EL (cell line): Measurements from ENCODE around the gene TAB2.
"Not testable (repeated sequence)": the region's sequence is repeated elsewhere in the genome, so short reads cannot be mapped to it uniquely, and the experiment has no call there.

Experiments used
- DNase-seq: peaks from one replicate; pipeline ENCODE4 v3.0.0-alpha.2; 2016

The TAB2 gene

DNA sequence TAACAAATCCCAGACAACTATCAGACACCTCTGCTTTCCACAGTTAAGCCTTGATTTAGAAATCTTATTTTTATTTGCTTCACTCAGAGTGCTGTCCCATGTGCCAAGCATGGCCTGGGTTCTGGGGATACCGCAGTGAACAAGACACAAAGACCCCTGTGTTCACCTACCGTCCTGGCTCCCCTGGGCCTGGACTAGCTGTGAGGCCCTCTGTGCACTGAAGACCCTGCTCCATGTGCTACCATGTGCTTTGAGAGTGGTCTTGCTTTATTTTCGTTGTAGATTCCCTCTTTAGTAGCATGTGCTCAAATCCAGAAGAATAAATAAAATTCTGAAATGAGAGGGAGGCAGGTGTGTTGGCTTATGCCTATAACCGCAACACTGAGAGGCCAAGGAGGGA is 105.1 kb downstream of the TAB2 start:
- DNase-seq, result no peak

GRCh38 chr6:149423964-149424440 is 106.5 kb downstream of the TAB2 start:
- no peak for DNase-seq

DNA sequence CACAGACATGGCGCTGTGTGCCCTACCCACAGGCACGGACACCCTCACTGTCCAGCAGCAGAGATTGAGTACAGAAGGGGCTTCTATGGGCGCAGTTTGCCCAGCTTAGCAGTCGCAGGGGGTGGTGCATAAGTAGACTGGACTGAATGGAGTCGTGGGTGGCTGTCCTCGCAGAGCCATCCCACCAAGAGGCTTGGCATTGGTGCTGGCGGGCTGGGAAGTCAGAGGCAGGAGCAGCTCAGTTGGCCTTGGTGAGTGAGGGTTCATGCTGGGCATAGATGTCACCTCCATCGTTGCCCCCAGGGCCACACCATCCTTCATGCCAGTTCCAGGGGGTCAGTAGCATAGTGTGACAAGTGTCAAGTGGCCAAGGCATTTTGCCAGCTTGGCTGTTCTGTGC is 107.7 kb downstream of the TAB2 start:
- DNase-seq, result no peak

GRCh38 chr6:149425754-149426153 is 108.2 kb downstream of the TAB2 start:
- no peak for DNase-seq

GRCh38 chr6:149428606-149429005 is 111.1 kb downstream of the TAB2 start:
- DNase-seq, result no peak

- DNase-seq, result no peak
Observed at GRCh38 chr6:149429427-149430360, 112.2 kb downstream of the TAB2 start.

DNA sequence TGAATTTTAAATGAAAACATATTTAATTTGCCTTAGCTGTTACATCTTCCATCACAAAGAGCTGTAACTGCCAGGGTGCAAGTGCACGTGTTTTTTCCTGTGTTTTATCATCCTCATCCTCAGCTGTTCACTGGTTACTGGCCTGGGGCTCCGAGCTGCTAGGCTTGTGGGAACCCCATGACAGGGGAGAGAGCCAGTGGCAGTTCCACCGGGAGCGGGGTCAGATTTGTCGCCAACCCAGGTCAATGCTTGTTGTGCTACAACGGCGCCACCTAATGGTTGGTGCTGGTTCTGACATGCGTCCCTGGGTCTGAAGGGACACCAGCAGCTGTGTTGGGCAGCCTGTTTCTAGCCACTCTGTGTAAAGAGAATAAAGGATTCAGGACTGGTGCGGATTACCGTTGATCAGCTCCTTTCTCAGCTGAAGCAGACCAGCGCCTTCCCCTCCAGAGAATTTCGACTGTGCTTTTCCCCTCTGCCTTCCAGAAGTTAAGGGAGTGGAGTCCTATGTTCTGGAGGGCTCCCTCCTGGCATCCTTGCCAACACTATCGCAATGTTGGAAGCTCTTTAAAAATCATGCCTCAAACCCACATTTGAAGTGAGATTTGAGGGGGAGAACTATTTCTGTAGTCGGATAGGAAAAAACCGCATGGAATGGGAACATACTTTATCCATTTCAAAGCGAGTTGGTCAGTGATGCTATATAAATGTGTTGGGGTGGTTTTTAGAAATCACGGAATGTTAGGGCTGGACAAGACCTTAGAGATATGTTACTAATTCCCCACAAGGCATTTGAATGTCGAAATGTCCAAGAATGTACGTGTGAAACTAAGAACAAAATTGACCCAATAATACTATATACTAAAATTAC is 114.6 kb downstream of the TAB2 start:
- peak; percentile 86 for DNase-seq

GRCh38 chr6:149433405-149433804 is 115.9 kb downstream of the TAB2 start:
- no peak for DNase-seq

DNA sequence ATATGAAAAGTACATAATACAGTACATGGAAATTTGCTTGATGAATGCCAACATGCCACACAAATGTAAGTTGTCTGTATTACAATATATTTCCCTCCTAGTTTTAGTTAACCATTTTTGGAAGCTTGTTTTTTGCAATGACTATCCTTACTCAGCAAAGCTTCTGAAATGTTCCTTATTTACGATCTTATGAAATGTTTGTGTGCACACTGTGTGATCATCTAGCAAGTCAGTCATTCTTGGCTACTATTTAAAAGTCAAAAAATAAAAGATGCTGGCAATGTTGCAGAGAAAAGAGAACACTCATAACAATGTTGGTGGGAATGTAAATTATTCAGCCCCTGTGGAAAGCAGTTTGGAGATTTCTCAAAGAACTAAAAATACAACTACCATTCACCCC is 116.4 kb downstream of the TAB2 start:
- no peak for DNase-seq

- DNase-seq, result no peak
Observed at GRCh38 chr6:149435919-149436586, 118.5 kb downstream of the TAB2 start.

- no peak for DNase-seq
Observed at GRCh38 chr6:149436647-149437046, 119.1 kb downstream of the TAB2 start.

- no peak for DNase-seq
Observed at GRCh38 chr6:149437212-149437611, 119.7 kb downstream of the TAB2 start.

DNA sequence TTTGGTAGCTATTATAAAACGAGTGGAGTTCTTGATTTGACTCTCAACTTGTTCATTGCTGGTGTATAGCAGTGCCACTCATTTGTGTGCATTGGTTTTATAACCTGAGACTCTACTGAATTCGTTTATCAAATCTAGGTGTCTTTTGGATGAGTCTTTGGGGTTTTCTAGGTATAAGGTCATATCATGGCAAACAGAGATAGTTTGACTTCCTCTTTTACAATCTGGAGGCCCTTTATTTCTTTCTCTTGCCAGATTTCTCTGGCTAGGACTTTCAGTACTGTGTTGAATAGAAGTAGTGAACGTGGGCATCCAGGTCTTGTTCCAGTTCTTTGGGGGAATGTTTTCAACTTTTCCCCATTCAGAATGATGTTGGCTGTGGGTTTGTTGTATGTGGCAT is 121.3 kb downstream of the TAB2 start:
- DNase-seq, result no peak

DNA sequence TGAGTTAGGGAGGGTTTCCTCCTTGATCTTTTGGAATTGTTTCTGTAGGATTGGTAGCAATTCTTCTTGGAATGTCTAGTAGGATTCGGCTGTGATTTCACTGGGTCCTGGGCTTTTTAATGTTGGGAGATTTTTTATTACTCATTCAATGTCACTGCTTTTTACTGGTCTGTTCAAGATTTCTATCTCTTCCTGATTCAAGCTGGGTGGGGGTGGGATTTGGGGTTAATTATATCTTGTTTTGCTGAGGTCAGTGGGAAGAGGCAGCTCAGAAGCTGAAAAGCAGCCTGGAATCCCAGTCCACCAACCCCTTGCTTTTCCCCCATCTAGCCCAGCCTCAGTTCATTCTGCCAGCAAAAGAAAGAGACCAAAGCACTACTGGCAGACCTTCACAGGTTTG is 122.1 kb downstream of the TAB2 start:
- DNase-seq, result no peak

DNA sequence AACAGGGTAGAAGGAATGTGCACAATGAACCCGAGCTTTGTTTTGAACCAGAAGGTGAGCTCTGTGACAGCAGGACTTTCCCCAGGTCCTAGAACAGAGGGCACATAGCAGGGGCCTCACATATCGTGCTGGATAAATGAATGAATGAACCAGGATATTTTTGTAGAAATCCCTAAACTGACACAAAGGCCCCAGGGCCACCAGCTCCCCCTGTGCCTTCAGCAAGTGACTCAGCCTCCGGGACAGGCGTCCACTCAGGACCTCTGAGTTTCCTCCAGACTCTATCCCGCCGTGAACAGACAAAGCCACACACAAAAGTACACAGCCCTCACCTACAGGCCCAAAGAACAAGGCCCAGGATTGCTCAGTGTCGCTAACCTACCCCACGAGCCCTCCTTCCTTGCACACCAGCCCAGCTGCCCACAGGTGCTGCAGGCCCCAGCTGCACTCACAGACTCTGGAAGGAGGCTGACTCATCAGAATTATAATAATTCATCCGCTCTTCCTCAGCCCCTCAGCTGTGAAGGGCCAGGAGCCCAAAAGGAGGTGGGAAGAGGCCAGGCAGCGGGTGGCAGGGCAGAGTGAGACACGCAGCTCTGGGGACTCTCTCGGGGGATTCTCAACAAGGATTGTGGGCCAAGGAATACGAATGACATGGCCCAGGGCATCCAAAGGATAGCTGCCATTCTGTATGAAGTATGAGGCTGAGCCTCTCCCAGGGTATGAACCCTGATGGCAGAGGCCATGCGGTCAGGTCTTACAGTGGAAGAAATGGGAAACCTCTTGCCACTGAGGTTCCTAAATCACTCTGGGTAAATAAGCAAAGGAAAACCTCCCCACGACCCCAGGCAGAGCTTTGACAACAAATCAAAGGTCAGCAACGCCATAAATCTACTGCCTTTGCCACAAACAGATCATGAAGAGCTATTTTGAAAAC is 123.5 kb downstream of the TAB2 start:
- no peak for DNase-seq

- no peak for DNase-seq
Observed at GRCh38 chr6:149441740-149442139, 124.2 kb downstream of the TAB2 start.

GRCh38 chr6:149443411-149444181 is 126.1 kb downstream of the TAB2 start:
- DNase-seq, result peak; percentile 56

GRCh38 chr6:149444360-149445094 is 127.0 kb downstream of the TAB2 start:
- DNase-seq, result not testable (repeated sequence)

GRCh38 chr6:149445095-149445466 is 127.6 kb downstream of the TAB2 start:
- DNase-seq, result no peak

GRCh38 chr6:149445573-149445972 is 128.1 kb downstream of the TAB2 start:
- DNase-seq, result no peak
